MM.1S (cell line): Measurements from ENCODE around the gene AGAP3.
A peak's percentile ranks its signal among the peaks of the same experiment; 100 is the strongest.

Experiments used
- DNase-seq: peaks from one replicate; pipeline ENCODE4 v3.0.0-alpha.2; 2015
- H2AFZ ChIP-seq: fragments of 300-600 bp; sonication (generic); 2 replicates; pipeline ENCODE4 v1.6.0; 2016; ENCODE audit warnings: antibody characterized with exemption, low read length
- H3F3A ChIP-seq: fragments of 300-600 bp; sonication (generic); 2 replicates; pipeline ENCODE4 v1.6.1; 2016; ENCODE audit warnings: mild to moderate bottlenecking, antibody characterized with exemption, low read length, moderate library complexity, mixed read lengths; ENCODE audit not compliant: insufficient read depth
- H3K27ac ChIP-seq: fragments of 300-600 bp; sonication (generic); 2 replicates; pipeline ENCODE4 v1.5.1; 2016; ENCODE audit warnings: mild to moderate bottlenecking, low read length
- H3K27me3 ChIP-seq: fragments of 300-600 bp; sonication (generic); replicated peaks from 2 replicates; pipeline ENCODE4 v1.6.0; 2016; ENCODE audit warnings: low read length; ENCODE audit not compliant: insufficient read depth
- H3K36me3 ChIP-seq: fragments of 300-600 bp; sonication (generic); replicated peaks from 2 replicates; pipeline ENCODE4 v1.6.1; 2016; ENCODE audit warnings: mild to moderate bottlenecking, low read length, mixed read lengths; ENCODE audit not compliant: insufficient read depth
- H3K4me1 ChIP-seq: fragments of 300-600 bp; sonication (generic); 2 replicates; pipeline ENCODE4 v1.6.1; 2016; ENCODE audit warnings: low read length, mixed read lengths
- H3K4me2 ChIP-seq: fragments of 300-600 bp; sonication (generic); 2 replicates; pipeline ENCODE4 v1.6.0; 2016; ENCODE audit warnings: low read depth, low read length
- H3K4me3 ChIP-seq: fragments of 300-600 bp; sonication (generic); 2 replicates; pipeline ENCODE4 v1.5.1; 2016; ENCODE audit warnings: low read length, mixed read lengths
- H3K79me2 ChIP-seq: fragments of 300-600 bp; sonication (generic); 2 replicates; pipeline ENCODE4 v1.6.1; 2016; ENCODE audit warnings: mixed run types, low read length, mixed read lengths
- H3K9ac ChIP-seq: fragments of 300-600 bp; sonication (generic); 2 replicates; pipeline ENCODE4 v1.6.1; 2016; ENCODE audit warnings: low read length, mixed read lengths
- H3K9me2 ChIP-seq: fragments of 300-600 bp; sonication (generic); replicated peaks from 2 replicates; pipeline ENCODE4 v1.6.1; 2016; ENCODE audit warnings: mild to moderate bottlenecking, low read length, mixed read lengths; ENCODE audit not compliant: insufficient read depth
- H3K9me3 ChIP-seq: fragments of 300-600 bp; sonication (generic); replicated peaks from 2 replicates; pipeline ENCODE4 v1.6.1; 2016; ENCODE audit warnings: mild to moderate bottlenecking, low read length, mixed read lengths; ENCODE audit not compliant: insufficient read depth
- H4K20me1 ChIP-seq: fragments of 300-600 bp; sonication (generic); 2 replicates; pipeline ENCODE4 v1.6.1; 2016; ENCODE audit warnings: mild to moderate bottlenecking, low read length, moderate library complexity, mixed read lengths; ENCODE audit not compliant: insufficient read depth
- CTCF ChIP-seq: fragments of 300-600 bp; sonication (generic); IDR thresholded peaks from 2 replicates; pipeline ENCODE4 v1.5.1; 2016; ENCODE audit warnings: antibody characterized with exemption, low read length, mixed read lengths
- EZH2 ChIP-seq: fragments of 300-600 bp; sonication (generic); optimal IDR thresholded peaks from 2 replicates; pipeline ENCODE3; 2017; ENCODE audit warnings: low read depth, mild to moderate bottlenecking, antibody characterized with exemption, low read length, mixed read lengths
- EZH2phosphoT487 ChIP-seq: fragments of 300-600 bp; sonication (generic); IDR thresholded peaks from 2 replicates; pipeline ENCODE4 v1.6.1; 2018; ENCODE audit warnings: antibody characterized with exemption, low read length

The AGAP3 gene

DNA sequence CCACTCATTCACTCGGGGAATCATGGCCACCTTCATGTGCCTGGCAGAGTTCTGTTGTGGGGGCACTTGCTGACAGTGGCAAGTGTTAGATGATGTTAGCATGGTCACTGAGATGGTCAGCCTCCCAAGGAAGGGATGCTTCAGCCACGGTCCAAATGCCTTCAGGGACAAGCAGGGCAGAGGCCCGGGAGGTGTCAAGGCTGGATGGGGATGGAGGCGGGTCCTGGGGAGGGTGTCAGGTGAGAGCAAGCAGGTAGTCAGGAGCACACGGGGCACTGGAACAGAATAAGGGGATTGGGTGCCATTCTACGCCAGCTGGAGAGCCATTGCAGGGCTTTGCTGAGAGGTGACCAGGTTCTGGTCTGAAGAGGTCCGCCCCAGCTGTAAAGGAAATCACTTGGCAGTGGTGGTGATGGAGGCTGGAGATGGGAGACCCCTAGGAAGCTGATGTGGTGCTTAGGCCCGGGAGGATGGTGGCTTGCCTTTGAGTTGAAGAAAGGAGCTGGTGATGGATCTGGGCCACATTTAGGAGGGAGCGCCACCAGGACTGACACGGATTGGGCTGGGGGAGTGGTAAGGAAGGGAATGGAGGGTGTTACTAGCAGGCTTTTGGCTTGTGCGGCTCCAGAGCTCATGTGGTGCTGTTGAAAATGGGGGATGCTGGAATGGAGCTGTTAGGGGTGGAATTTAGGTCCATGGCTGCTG lies 24.1 kb downstream of the AGAP3 start:
- Histone ChIP-seq H3K27ac (no peak overlapping the region), H3K4me2 (no peak overlapping the region), H4K20me1 (peaks cover 4% of the 10 kb centered on the region; the same call in 1 of the 2 replicates), H3K9me3 (no peaks in the 10 kb centered on the region), H2AFZ (no peak overlapping the region), H3K4me1 (no peaks in the 10 kb centered on the region), H3K4me3 (no peak overlapping the region), H3K79me2 (peaks cover 30% of the 10 kb centered on the region), H3K9ac (no peak overlapping the region), H3K27me3 (no peaks in the 10 kb centered on the region), H3K9me2 (no peaks in the 10 kb centered on the region), H3K36me3 (no peaks in the 10 kb centered on the region), H3F3A (no peaks in the 10 kb centered on the region)
- no peak for TF ChIP-seq EZH2phosphoT487
- TF ChIP-seq EZH2: no peak
- no peak for TF ChIP-seq CTCF
- DNase-seq: no peak

- no peak overlapping the region for H3K4me3 ChIP-seq
- H3K27ac ChIP-seq: no peak overlapping the region
- no peaks in the 10 kb centered on the region for H3K9me3 ChIP-seq
- no peak overlapping the region for H3K4me2 ChIP-seq
- peak; percentile 82 for DNase-seq
- no peaks in the 10 kb centered on the region for H3F3A ChIP-seq
- H2AFZ ChIP-seq: no peak overlapping the region
- H3K4me1 ChIP-seq: no peaks in the 10 kb centered on the region
- H3K9ac ChIP-seq: no peak overlapping the region
- no peak for TF ChIP-seq EZH2phosphoT487
- TF ChIP-seq CTCF: peak; percentile 95
- TF ChIP-seq EZH2: no peak
- H4K20me1 ChIP-seq: peaks cover 4% of the 10 kb centered on the region; the same call in 1 of the 2 replicates
- no peaks in the 10 kb centered on the region for H3K9me2 ChIP-seq
- no peaks in the 10 kb centered on the region for H3K36me3 ChIP-seq
- peaks cover 33% of the 10 kb centered on the region for H3K79me2 ChIP-seq
- no peaks in the 10 kb centered on the region for H3K27me3 ChIP-seq
Measured at GRCh38 chr7:151110941-151111645, 24.8 kb downstream of the AGAP3 start.

DNA sequence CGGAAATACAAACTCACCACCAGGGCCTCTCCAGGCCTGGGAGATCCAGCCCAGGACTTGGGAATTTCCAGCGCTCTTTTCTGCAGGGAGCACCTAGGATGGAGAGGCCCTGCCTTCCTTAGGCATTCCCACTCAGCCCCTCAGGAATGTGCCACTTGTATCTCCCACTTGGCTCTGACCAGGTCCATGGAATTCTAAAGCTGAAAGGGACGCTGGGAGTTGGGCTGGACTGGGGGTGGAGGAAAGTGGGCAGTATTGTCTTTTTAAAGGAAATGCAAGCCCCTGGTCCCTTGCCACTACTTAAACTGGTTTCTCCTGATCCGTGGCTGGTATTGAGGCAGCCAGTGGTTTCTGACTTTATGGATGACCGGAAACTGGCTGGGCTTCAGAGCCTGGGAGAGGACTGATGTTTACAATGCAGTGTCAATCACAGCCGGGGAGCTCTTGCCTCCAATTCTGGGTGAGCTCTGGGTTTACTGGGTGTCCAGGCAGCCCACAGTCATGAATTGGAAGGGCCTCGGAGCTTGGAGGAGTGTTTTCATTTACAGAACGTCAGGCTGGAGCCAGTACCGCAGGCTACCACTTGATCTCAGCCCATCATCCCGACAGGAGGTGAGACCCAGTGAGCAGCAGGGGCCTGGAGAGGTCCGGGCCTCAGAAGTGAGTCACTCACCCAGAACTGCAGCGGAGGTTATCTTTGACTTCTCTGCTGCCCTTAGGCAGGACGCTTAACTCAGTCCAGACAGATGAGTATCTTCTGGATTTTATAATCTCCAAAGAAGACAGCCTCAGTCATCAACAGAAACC lies 27.3 kb downstream of the AGAP3 start:
- Histone ChIP-seq H3K9me2 (no peaks in the 10 kb centered on the region), H3K9me3 (no peaks in the 10 kb centered on the region), H2AFZ (no peak overlapping the region), H3K36me3 (no peaks in the 10 kb centered on the region), H3K79me2 (peaks cover 35% of the 10 kb centered on the region), H3K4me1 (no peaks in the 10 kb centered on the region), H3F3A (no peaks in the 10 kb centered on the region), H3K27me3 (no peaks in the 10 kb centered on the region), H3K4me2 (no peak overlapping the region), H3K4me3 (no peak overlapping the region), H3K9ac (no peak overlapping the region), H4K20me1 (peaks cover 4% of the 10 kb centered on the region; the same call in 1 of the 2 replicates), H3K27ac (no peak overlapping the region)
- TF ChIP-seq EZH2: no peak
- TF ChIP-seq CTCF: no peak
- no peak for TF ChIP-seq EZH2phosphoT487
- DNase-seq: no peak
